Mucosa of descending colon (tissue), 3 donors: ENCODE data around the gene CRIM1. TPM values are rescaled to one million over a fixed set of nuclear protein-coding genes. Genes with fewer than 3 reads are reported as not detected.

ENCODE experiments used
- ATAC-seq: fragments of 200-7000 bp; cut with Tn5 transposase; one replicate; pipeline ENCODE4 v1.9.1; 2020; ENCODE audit warnings: mild to moderate bottlenecking, moderate library complexity
- DNase-seq, 3 donors: peaks; one replicate each; pipeline ENCODE4 v3.0.0-alpha.2; 2020
- H3K36me3 ChIP-seq: fragments of 200-600 bp; one replicate; pipeline ENCODE4 v1.8.0; 2021; ENCODE audit warnings: low read depth, mild to moderate bottlenecking
- H3K4me1 ChIP-seq: fragments of 200-600 bp; one replicate; pipeline ENCODE4 v1.8.0; 2021; ENCODE audit warnings: low read depth, mild to moderate bottlenecking
- H3K4me3 ChIP-seq: fragments of 200-600 bp; one replicate; pipeline ENCODE4 v1.8.0; 2021; ENCODE audit warnings: mild to moderate bottlenecking
- H3K9me3 ChIP-seq: fragments of 200-600 bp; one replicate; pipeline ENCODE4 v1.8.0; 2021; ENCODE audit warnings: mild to moderate bottlenecking
- intact Hi-C, 2 donors: fragments of 100-400 bp; cut with DNase I in 1 of 2; cut with micrococcal nuclease in 1 of 2; formaldehyde crosslinking; loops; one replicate each; pipeline versions ENCODE4 v1.11.0 to v1.11.1; 2022; cut with DNase I, micrococcal nuclease
- total RNA-seq, 3 donors: library from RNA; stranded (reverse); fragmentation: NEBNext Ultra II Directional in 2 of 3; extraction: Animal tissue kit (Norgen Biotek cat#: 25700) in 2 of 3; gene quantifications; one replicate each; pipeline versions ENCODE4 v1.2.1 to v1.2.4, GENCODE V29; 2021 to 2023
- TF ChIP-seq, protein P1 (sequence below): fragments of 200-600 bp; IDR thresholded peaks from one replicate; pipeline ENCODE4 v1.8.0; 2022; ENCODE audit warnings: antibody characterized with exemption, mild to moderate bottlenecking
- donor health status: DM: no; HTN: no; CAD: no; lungs with moderate emphysema.
- donor health status: DM: no; HTN: no; CAD: no.
- donor health status: DM: no; HTN: yes; CAD: no.

Gene CRIM1
- total RNA-seq, 3 donors from 2014 or later, result 66.9 to 104 (median 85.8) TPM

DNA sequence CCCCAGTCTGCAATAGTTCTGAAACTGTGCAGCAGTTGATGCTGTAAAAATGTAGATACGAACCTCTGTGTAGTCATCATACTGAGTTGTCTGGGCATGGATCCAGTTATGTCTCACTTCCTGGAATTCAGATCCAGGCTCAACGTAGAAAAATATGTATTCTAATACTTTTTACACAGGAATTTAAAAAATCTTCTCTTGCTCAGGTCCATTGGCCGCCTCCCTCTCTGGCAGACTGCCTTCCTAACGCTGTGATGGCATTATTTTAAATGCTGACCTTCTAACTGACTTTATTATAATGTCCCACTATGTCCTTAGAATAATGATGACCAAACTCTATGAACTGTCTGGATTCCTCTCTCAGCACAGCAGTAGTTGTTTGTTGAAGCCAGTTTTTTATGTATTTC lies 122.8 kb downstream of the CRIM1 start:
- H3K4me1 ChIP-seq, result peaks cover 4% of the 10 kb centered on the region
- peaks cover 12% of the 10 kb centered on the region for H3K9me3 ChIP-seq
- H3K4me3 ChIP-seq, result no peak overlapping the region
- DNase-seq (peak in 1 of 3 donors; percentile 34), ATAC-seq (peak; percentile 78)
- peaks cover 4% of the 10 kb centered on the region for H3K36me3 ChIP-seq
- intact Hi-C loops, result no loop called here
- TF ChIP-seq, protein P1, sequence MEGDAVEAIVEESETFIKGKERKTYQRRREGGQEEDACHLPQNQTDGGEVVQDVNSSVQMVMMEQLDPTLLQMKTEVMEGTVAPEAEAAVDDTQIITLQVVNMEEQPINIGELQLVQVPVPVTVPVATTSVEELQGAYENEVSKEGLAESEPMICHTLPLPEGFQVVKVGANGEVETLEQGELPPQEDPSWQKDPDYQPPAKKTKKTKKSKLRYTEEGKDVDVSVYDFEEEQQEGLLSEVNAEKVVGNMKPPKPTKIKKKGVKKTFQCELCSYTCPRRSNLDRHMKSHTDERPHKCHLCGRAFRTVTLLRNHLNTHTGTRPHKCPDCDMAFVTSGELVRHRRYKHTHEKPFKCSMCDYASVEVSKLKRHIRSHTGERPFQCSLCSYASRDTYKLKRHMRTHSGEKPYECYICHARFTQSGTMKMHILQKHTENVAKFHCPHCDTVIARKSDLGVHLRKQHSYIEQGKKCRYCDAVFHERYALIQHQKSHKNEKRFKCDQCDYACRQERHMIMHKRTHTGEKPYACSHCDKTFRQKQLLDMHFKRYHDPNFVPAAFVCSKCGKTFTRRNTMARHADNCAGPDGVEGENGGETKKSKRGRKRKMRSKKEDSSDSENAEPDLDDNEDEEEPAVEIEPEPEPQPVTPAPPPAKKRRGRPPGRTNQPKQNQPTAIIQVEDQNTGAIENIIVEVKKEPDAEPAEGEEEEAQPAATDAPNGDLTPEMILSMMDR, result no peak

DNA sequence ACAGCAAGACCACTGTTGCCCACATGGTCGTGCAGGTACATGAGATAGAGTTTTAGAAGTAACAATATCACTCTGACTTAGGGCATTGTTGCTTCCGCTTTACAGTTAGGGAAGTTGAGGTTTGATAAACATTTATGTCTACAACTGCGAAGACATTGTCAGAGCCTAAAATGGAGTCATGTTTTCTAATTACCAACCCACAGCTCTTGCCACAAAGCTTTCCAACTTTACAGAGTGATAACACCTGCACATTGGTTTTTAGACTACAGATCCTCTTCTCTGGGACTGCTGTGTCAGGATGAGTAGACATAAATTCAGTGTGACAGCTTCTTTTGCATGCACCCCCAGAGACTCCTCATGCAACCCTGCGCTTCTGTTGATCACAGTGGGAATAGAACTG lies 123.4 kb downstream of the CRIM1 start:
- Histone ChIP-seq H3K36me3 (peaks cover 4% of the 10 kb centered on the region), H3K4me3 (no peak overlapping the region), H3K4me1 (peaks cover 4% of the 10 kb centered on the region), H3K9me3 (peaks cover 12% of the 10 kb centered on the region)
- DNase-seq (no peak), ATAC-seq (no peak)
- intact Hi-C loops, result no loop called here
- TF ChIP-seq, protein P1, result no peak

DNA sequence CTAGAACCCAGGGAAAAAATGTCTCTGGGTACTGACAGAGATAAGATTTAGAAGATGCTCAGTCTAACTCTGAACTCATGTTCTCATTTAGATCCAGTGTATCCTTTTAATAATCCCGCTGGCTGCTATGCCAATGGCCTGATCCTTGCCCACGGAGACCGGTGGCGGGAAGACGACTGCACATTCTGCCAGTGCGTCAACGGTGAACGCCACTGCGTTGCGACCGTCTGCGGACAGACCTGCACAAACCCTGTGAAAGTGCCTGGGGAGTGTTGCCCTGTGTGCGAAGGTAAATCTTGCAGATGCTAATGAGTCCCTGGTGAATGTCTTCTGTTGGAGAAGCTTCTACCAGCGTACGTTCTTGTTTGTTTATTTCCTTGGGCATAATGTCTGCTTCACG lies 123.8 kb downstream of the CRIM1 start:
- ATAC-seq (no peak), DNase-seq (no peak)
- Histone ChIP-seq H3K36me3 (peaks cover 4% of the 10 kb centered on the region), H3K9me3 (peaks cover 11% of the 10 kb centered on the region), H3K4me3 (no peak overlapping the region), H3K4me1 (peaks cover 4% of the 10 kb centered on the region)
- intact Hi-C loops, result no loop called here
- TF ChIP-seq, protein P1, result no peak

DNA sequence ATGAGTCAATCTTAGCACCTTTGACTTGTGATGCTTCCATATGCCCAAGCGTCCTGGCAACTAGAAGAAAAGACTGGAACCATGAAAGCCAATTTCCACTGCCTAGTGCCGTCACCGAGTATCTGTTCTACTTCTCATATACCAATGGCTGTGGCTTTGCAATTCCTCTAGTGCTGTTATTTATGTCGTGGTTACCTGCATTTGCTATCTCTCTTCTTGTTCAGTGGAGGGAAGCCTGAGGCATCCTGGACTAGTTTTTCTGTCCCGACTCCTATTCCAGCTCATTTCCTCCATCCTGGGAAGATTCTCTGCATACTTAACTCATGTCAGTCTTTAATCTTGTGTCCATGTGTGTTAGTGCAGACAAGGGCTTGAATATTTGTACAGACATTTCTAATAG lies 124.5 kb downstream of the CRIM1 start:
- peaks cover 6% of the 10 kb centered on the region for H3K9me3 ChIP-seq
- H3K36me3 ChIP-seq, result peaks cover 4% of the 10 kb centered on the region
- intact Hi-C loops, result no loop called here
- H3K4me1 ChIP-seq, result peaks cover 4% of the 10 kb centered on the region
- ATAC-seq (no peak), DNase-seq (no peak)
- TF ChIP-seq, protein P1, result no peak
- no peak overlapping the region for H3K4me3 ChIP-seq

DNA sequence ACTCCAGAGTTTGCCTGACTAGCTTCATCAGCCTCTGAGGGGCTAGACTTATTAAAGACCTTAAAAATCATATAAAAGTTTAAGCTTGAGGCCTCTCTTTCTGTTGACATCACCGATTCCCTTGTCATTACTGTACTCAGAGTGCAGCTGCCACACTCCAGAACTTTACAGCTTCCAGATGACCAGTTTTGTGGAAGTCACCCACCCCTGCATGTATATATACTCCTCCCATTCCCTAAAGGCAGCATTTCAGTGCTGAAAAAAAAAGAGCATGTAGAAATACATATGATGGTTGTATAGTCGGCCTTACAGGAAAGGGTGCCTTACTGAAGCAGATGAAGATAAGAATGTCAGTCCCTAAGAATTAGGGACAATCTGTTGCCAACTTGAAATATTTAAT lies 125.1 kb downstream of the CRIM1 start:
- intact Hi-C loops, result no loop called here
- ATAC-seq (no peak), DNase-seq (no peak)
- no peak overlapping the region for H3K4me3 ChIP-seq
- H3K4me1 ChIP-seq, result peaks cover 4% of the 10 kb centered on the region
- TF ChIP-seq, protein P1, result no peak
- peaks cover 4% of the 10 kb centered on the region for H3K36me3 ChIP-seq
- H3K9me3 ChIP-seq, result no peaks in the 10 kb centered on the region

DNA sequence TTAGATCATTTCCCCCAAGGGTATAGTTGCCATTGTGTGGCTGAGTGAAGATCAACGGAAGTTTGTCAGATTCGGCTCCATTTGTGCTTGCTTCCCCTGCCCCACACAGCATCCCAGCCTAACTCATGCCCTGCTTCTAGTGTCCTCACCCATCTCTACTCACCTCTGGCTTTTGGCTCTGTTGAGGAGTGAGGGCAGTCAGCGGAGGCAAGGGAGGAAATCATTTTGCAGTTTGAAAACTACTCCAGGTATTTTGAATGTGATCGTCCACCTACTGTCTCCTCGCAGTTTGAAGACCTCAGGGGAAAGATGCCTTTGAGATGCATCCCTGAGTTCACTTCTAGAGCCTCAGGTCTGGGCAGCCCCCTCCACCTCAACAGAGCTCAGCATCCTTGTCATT lies 126.1 kb downstream of the CRIM1 start:
- DNase-seq, result no peak
- Histone ChIP-seq H3K9me3 (no peaks in the 10 kb centered on the region), H3K4me1 (peaks cover 4% of the 10 kb centered on the region), H3K36me3 (peaks cover 4% of the 10 kb centered on the region), H3K4me3 (no peak overlapping the region)
- ATAC-seq, result no peak
- intact Hi-C loops, result no loop called here
- TF ChIP-seq, protein P1, result no peak
